Measurements from ENCODE around the gene KLHL8.
"Not testable (repeated sequence)": the region's sequence is repeated elsewhere in the genome, so short reads cannot be mapped to it uniquely, and the experiment has no call there.

The KLHL8 gene

DNA sequence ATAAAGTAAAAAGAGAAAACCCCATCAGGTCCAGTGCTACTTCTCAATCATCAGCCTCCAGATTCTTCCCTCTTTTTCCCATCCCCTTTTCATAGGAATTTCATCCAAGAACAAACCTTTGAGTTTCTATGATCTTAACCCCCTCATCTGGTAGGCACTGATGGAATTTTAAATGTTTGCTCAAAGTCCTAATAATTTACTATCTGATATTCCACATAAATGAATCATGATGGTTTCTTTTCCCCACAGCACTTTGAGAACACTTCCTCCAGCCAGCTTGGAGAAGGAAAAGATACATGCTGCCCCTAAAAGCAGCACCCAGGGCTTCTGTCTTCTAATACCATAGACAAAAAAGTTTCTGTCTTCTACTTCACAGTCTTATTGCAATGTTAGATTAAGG, 19.4 kb upstream of the KLHL8 start:
- H3K4me3 ChIP-seq (ENCODE audit: low read length) = no peak overlapping the region
- no peak for TF ChIP-seq ZNF274 (IDR thresholded peaks at IDR 0.05; ENCODE audit: low read depth, low read length)

DNA sequence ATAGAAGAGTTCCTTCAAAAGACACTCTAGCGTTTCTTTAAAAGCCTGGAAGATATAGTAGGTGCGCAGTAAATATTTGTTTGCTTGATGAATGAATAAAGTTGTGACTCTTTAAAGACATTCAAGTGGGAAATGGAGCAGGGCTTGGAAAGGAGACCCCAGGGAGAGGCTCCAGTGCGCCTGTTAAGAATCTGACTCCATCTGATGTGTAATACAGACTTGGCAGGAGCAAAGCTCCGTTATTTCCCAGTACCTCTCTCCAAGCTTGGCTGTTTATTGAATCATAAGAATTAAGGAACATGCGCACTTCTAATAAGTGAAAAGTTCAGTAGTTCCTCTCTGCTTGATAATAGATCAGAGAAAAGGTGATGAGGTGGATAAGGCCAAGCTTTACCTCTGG, 18.8 kb upstream of the KLHL8 start:
- TF ChIP-seq ZNF274 (IDR thresholded peaks at IDR 0.05; ENCODE audit: low read depth, low read length) = no peak
- H3K4me3 ChIP-seq (ENCODE audit: low read length) = no peak overlapping the region

DNA sequence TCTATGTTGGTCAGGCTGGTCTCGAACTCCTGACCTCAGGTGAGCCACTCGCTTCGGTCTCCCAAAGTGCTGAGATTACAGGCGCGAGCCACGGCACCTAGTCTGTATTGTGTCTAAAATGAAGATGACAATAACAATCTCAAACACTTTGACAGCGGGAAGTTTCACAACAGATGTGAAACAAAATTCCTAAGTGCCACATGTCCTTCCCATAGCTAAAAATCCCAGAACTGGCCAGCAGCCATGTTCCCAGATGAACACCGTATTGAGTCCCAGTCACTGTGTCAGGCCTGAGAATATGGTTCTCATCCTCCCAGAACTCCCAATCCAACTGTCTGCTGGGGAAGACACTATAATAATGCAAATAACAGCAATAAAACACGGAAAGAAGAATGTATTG, 16.4 kb upstream of the KLHL8 start:
- H3K4me3 ChIP-seq (ENCODE audit: low read length) = no peak overlapping the region
- TF ChIP-seq ZNF274 (IDR thresholded peaks at IDR 0.05; ENCODE audit: low read depth, low read length) = no peak

DNA sequence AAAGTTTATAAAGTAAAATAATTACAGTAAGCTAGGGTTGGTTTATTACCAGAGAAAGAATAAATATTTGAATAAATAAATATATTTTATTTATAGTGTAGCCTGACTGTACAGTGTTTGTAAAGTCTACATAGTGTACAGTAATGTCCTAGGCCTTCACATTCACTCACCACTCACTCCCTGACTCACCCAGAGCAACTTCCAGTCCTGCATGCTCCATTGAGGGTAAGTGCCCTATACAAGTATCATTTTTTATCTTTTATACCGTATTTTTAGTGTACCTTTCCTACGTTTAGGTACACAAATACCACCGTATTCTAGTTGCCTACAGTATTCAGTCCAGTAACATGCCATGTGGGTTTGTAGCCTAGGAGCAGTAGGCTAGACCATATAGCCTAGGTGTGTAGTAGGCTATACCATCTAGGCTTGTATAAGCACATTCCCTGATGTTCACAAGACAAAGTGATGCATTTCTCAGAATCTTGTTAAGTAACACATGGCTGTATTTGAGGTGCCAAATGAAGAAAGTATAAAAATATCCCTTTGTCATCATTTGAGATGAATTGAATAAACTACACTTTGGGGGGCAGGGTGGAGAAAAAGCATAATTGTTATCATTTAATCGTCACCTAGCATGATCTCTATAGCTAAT, 14.7 kb upstream of the KLHL8 start:
- TF ChIP-seq ZNF274 (IDR thresholded peaks at IDR 0.05; ENCODE audit: low read depth, low read length) = no peak
- H3K4me3 ChIP-seq (ENCODE audit: low read length) = 0 out of 2 replicates have a peak overlapping the region, but pooled peaks have one; percentile 57

DNA sequence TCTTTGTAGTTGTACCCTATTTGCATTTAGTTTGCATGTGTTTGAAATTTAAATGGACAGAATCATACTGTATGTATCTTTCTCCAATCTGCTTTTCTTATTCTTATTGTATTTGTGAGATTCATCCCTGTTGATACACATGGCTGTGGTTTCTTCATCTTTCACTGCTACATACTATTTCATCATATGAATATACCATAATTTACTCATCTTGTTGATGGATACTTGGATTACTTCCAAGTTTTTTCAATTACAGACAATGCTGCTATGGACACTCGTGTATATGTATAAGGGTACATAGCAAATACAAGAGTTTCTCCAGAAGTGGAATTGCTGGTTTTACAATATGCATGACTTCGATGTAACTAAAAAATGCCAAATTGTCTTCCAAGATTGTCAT, 11.8 kb upstream of the KLHL8 start:
- TF ChIP-seq ZNF274 (IDR thresholded peaks at IDR 0.05; ENCODE audit: low read depth, low read length) = no peak
- no peak overlapping the region for H3K4me3 ChIP-seq (ENCODE audit: low read length)

DNA sequence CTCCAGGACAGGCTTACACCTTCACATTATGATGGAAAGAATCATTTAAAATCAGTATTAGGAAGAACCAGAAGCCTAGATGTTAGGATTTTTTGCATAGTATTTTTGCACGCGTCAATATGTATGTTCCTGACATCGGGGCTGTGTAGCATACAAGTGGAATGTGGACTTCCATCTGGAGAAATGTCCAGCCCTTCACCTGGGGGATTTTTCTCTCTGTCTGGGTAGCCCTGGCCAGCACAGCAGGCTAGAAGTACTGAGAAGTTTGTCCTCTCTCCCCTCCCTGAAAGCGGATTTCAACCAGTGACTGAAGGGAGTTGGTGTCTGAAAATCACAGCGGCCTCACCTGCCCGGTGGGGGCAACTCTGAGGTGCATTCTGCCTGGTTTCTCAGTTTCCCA, 10.4 kb upstream of the KLHL8 start:
- H3K4me3 ChIP-seq (ENCODE audit: low read length) = no peak overlapping the region
- no peak for TF ChIP-seq ZNF274 (IDR thresholded peaks at IDR 0.05; ENCODE audit: low read depth, low read length)

DNA sequence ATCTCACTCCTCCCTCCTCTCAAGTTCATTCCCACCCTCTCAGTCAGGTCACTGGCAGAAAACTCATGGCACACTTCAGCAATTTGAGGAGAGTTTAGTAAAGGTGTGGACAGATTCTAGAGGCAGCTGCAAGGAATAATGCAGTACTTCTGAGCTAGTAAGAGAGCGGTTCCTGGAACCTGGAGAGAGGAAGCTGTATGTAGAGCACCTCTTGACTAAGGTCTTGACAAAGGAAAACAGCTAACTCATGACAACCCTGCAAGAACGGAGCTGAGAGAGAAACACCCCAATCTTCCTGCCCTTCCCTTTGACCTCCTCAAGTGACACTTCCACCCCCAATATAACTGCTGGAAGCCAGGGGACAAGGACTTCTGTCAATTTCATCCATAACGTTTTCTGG, 9.6 kb upstream of the KLHL8 start:
- H3K4me3 ChIP-seq (ENCODE audit: low read length) = no peak overlapping the region
- TF ChIP-seq ZNF274 (IDR thresholded peaks at IDR 0.05; ENCODE audit: low read depth, low read length) = no peak

DNA sequence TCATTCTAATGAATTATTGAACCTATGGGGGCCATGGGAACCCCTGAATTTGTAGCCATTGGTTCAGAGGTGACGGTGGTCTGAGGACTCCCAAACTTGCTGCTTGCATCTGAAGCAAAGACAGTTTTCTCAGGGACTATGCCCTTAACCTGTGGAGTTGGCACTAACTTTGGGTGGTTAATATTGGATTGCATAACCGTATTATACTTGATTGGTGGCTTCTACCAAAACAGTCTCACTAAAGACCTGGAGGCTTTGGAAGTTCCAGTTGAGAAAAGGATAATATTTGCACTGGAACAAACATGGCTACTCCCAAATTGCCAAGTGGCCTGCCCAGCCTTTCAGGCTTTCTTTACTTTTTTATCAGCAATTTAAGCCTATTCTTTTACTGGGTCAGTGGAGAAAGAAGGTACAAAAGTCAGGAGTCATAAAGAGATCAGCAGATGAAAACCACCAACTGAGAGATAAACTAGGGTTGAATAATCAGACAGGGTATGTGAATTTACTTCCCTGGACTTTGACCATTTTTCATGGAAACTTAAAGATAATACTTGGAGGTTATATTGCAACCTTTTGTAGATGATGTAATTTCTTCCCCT, 7.9 kb upstream of the KLHL8 start:
- H3K4me3 ChIP-seq (ENCODE audit: low read length) = no peak overlapping the region
- TF ChIP-seq ZNF274 (IDR thresholded peaks at IDR 0.05; ENCODE audit: low read depth, low read length) = no peak

DNA sequence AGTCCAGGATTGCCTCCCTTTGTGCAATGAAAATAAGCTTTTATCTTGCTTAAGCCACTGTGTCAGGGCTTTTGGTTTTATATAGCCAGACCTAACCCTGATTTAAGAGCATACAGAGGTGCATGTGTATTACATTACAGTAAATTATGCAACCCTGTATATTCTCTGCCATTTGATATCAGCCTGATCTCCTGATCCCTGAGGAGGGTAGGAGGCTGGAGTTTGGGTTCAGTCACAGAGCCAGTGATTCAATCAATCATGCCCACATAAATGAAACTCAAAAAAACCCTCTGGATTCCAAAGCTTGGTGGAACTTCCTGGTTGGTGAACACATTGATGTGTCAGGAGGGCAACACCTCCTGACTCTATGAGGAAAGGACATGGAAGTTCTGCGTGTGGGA, 7.3 kb upstream of the KLHL8 start:
- no peak overlapping the region for H3K4me3 ChIP-seq (ENCODE audit: low read length)
- no peak for TF ChIP-seq ZNF274 (IDR thresholded peaks at IDR 0.05; ENCODE audit: low read depth, low read length)

DNA sequence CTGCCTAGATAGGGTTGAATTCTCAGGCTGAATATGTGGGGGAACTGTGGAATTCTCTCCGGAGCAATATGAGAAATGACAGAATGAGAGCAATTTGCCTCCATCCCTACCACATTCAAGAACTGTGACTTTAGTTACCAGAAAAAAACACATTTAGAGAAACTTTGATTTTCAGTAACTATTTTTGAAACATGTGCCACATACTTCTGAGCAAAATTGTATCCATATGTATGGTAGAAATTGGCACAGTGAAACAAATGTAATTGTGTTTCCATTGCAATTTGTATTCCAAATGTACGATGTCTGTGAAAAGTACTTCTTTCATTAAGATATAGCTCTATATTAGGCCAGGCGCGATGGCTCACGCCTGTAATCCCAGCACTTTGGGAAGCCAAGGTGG, 5.5 kb upstream of the KLHL8 start:
- no peak for TF ChIP-seq ZNF274 (IDR thresholded peaks at IDR 0.05; ENCODE audit: low read depth, low read length)
- no peak overlapping the region for H3K4me3 ChIP-seq (ENCODE audit: low read length)

DNA sequence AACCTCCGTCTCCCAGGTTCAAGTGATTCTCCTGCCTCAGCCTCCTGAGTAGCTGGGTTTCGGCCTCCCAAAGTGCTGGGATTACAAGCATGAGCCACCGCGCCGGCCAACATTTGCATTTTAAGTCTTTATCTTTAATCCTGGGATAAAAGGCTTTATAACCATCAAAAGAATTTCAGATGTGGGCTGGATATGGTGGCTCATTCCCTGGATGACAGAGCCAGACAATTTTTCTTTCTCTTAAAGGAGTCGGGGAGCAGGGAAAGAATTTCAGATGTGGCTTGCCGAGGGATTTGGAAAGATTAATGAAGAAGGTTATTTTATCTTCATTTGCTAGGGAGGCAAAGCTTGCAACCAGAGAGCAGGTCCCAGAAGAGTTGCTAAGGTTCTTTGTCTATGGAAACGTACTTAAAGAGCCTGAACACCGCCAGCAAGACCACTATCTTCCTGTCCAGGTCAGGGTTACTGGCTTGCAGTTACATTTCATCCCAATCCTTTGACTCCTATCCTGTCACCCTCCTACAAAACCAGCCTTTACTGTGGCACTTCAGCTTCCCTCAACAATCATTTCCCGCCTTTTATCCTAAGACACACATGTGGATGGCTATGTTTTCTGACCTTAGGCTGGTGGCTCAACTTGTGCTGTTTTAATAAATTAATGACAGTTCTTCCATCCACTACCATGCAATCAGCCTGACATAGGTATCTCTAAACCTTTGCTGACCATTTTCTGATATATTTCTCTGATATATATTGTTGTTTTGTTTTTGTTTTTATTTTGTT, 3.9 kb upstream of the KLHL8 start:
- H3K4me3 ChIP-seq (ENCODE audit: low read length) = no peak overlapping the region
- TF ChIP-seq ZNF274 (IDR thresholded peaks at IDR 0.05; ENCODE audit: low read depth, low read length) = no peak

DNA sequence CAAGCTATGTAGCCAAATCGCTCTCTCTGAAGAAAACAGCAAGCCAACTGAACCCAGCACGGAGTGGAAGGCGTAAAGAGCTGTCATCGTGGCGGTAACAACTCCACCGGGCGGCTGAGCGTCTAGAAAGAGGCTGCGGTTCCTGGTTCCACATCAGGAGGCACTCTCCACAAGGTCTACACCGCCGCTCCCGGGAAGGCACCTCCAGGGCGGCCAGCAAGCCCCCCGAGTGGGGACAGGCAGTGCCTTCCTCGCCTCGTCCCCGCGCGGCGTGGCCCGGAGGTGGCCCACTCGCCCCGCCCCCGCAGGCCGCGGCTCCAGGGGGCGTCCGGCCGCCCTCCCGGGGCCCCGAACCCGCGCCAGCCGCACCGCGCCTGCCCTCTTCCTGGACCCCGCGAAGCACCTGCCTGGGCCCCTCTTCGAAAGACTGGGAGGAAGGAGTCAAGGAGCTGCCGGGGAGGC, 755 bp downstream of the KLHL8 start:
- TF ChIP-seq ZNF274 (IDR thresholded peaks at IDR 0.05; ENCODE audit: low read depth, low read length) = no peak

DNA sequence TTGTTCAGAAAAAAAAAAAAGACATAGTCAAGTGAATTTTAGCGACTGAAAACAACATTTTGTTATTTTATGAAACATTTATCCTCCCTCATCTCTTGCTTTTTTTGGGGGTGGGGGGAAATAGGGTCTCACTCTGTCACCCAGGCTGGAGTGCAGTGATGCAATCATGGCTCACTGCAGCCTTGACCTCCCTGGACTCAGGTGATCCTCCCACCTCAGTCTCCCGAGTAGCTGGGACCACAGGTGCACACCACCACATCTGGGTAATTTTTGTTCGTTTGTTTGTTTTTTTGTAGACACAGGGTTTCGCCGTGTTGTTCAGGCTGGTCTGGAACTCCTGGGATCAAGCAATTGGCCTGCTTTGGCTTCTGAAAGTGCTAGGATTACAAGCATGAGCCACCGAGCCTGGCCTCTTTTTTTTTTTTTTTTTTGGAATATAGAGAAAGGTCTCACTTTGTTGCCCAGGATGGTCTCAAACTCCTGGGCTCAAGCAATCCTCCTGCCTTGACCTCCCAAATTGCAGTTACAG, 3.1 kb downstream of the KLHL8 start:
- H3K4me3 ChIP-seq (ENCODE audit: low read length) = not testable (repeated sequence)

More for the DNA sequence above, 755 bp downstream of the KLHL8 start:
- peak overlapping the region; percentile 72 for H3K4me3 ChIP-seq (ENCODE audit: low read length)

DNA sequence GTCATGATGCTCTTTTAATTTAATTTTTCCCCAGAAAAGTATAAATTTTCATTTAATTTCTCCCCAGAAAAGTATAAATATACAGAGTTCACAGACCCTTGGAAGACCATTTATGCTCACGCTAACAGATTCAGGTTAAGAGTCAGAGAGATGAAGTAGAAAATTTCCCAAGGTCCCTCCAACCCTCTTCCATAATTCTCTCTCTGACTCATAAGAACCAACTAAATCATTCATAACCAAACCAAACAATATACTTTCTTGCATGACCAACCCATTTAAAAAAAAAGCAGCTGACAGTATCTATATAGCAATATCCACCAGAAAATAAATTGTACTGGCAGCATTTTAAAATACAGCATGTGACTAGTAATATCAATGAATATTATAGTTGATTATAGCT, 3.9 kb downstream of the KLHL8 start:
- no peak overlapping the region for H3K4me3 ChIP-seq (ENCODE audit: low read length)
- no peak for TF ChIP-seq ZNF274 (IDR thresholded peaks at IDR 0.05; ENCODE audit: low read depth, low read length)

Measured in GM08714 (cell line).